ENCODE results near the gene WBP1L. TPM values are rescaled to one million over a fixed set of nuclear protein-coding genes. Genes with fewer than 3 reads are reported as not detected.

WBP1L gene
- total RNA-seq, 1 experiment from 2014 or later = 56.8 TPM

GRCh38 chr10:102758240-102758932 is 14.6 kb downstream of the WBP1L start:
- DNase-seq (ENCODE audit: low read depth) = peak; percentile 22

- peak; percentile 41 for DNase-seq (ENCODE audit: low read depth)
These were observed 15.2 kb downstream of the WBP1L start for GRCh38 chr10:102758933-102759262.

- DNase-seq (ENCODE audit: low read depth) = no peak
These were observed 15.9 kb downstream of the WBP1L start for GRCh38 chr10:102759497-102760210.

GRCh38 chr10:102761981-102762380 is 18.2 kb downstream of the WBP1L start:
- no peak for DNase-seq (ENCODE audit: low read depth)

- DNase-seq (ENCODE audit: low read depth) = no peak
These were observed 18.8 kb downstream of the WBP1L start for GRCh38 chr10:102762401-102763015.

- no peak for DNase-seq (ENCODE audit: low read depth)
These were observed 19.4 kb downstream of the WBP1L start for GRCh38 chr10:102763037-102763607.

- no peak for DNase-seq (ENCODE audit: low read depth)
These were observed 20.9 kb downstream of the WBP1L start for GRCh38 chr10:102764470-102765161.

- no peak for DNase-seq (ENCODE audit: low read depth)
These were observed 21.6 kb downstream of the WBP1L start for GRCh38 chr10:102765336-102765735.

- no peak for DNase-seq (ENCODE audit: low read depth)
These were observed 23.8 kb downstream of the WBP1L start for GRCh38 chr10:102767428-102768160.

- DNase-seq (ENCODE audit: low read depth) = peak; percentile 24
These were observed 25.8 kb downstream of the WBP1L start for GRCh38 chr10:102769375-102770107.

GRCh38 chr10:102770108-102770482 is 26.3 kb downstream of the WBP1L start:
- DNase-seq (ENCODE audit: low read depth) = no peak

GRCh38 chr10:102770792-102771191 is 27.0 kb downstream of the WBP1L start:
- DNase-seq (ENCODE audit: low read depth) = no peak

GRCh38 chr10:102773320-102773719 is 29.6 kb downstream of the WBP1L start:
- peak; percentile 30 for DNase-seq (ENCODE audit: low read depth)

GRCh38 chr10:102773986-102774385 is 30.2 kb downstream of the WBP1L start:
- peak; percentile 34 for DNase-seq (ENCODE audit: low read depth)

- peak; percentile 56 for DNase-seq (ENCODE audit: low read depth)
These were observed 31.6 kb downstream of the WBP1L start for GRCh38 chr10:102775201-102775934.

GRCh38 chr10:102775935-102776669 is 32.4 kb downstream of the WBP1L start:
- DNase-seq (ENCODE audit: low read depth) = peak; percentile 95

- DNase-seq (ENCODE audit: low read depth) = peak; percentile 100
These were observed 33.2 kb downstream of the WBP1L start for GRCh38 chr10:102776779-102777456.

- peak; percentile 58 for DNase-seq (ENCODE audit: low read depth)
These were observed 34.1 kb downstream of the WBP1L start for GRCh38 chr10:102777711-102778453.
